ENCODE results near the gene CST8. TPM values are rescaled to one million over a fixed set of nuclear protein-coding genes. Genes with fewer than 3 reads are reported as not detected.

The CST8 gene
- total RNA-seq, 1 donor from 2014 or later = not detected

DNA sequence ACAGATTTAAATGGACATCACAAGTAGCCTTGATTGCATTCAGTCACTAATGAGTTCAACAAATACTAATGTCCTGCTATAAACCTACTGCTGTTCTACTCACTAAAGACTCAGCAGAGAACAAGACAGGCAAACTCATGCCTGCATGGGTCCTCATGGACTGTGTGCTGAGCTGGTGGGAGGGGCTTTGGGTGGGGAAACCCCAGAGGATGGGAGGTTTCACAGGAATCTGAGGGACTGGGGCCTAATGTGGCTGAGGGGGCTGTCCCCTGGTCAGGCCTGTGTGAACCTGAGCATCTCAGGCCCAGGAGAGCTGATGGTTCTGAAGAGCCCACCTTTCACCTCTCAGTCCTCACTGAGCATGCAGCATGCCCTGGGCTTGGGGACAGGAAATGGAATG is 1.4 kb downstream of the CST8 start:
- DNase-seq (ENCODE audit: low read depth) (no peak), FAIRE-seq (no peak)
- Histone ChIP-seq H3K4me3 (ENCODE audit: low read depth, low read length) (no peak overlapping the region), H3K27me3 (ENCODE audit: control insufficient read depth, insufficient read depth, low read length) (no peaks in the 10 kb centered on the region), H3K36me3 (ENCODE audit: control insufficient read depth, insufficient read depth, low read length) (no peaks in the 10 kb centered on the region)
- TF ChIP-seq, protein P1, sequence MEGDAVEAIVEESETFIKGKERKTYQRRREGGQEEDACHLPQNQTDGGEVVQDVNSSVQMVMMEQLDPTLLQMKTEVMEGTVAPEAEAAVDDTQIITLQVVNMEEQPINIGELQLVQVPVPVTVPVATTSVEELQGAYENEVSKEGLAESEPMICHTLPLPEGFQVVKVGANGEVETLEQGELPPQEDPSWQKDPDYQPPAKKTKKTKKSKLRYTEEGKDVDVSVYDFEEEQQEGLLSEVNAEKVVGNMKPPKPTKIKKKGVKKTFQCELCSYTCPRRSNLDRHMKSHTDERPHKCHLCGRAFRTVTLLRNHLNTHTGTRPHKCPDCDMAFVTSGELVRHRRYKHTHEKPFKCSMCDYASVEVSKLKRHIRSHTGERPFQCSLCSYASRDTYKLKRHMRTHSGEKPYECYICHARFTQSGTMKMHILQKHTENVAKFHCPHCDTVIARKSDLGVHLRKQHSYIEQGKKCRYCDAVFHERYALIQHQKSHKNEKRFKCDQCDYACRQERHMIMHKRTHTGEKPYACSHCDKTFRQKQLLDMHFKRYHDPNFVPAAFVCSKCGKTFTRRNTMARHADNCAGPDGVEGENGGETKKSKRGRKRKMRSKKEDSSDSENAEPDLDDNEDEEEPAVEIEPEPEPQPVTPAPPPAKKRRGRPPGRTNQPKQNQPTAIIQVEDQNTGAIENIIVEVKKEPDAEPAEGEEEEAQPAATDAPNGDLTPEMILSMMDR (IDR thresholded peaks at IDR 0.05; ENCODE audit: insufficient read depth, low read length, severe bottlenecking) = no peak

DNA sequence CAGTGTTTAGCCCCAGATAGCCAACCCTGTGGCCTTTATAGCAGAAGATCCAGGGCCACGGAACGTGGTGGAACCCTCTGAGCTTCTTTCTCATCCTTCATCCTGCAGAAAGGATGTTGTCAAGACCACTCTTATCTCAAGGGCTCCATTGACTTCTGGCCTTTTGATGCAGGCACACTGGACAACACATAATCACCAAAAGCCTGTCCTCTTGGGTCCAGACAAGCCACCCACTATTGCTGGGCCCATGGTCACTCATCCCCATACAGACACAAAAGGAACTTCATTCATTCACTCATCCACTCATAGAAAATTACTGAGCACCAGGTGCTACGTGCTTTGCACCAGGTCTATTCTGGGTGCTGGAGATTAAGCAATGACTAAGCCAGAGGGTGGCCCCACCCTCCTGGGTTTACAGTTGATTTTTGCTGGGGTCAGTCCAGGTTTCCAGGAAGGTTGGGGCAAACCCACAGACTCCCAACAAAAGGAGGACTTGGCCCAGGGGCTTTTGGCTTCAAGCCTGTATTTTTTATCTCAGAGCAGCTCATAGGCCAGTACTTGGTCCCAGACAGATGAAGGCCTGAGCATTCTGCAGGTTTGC is 2.4 kb downstream of the CST8 start:
- TF ChIP-seq, protein P1 (IDR thresholded peaks at IDR 0.05; ENCODE audit: insufficient read depth, low read length, severe bottlenecking) = no peak
- no peak overlapping the region for H3K4me3 ChIP-seq (ENCODE audit: low read depth, low read length)
- H3K27me3 ChIP-seq (ENCODE audit: control insufficient read depth, insufficient read depth, low read length) = no peaks in the 10 kb centered on the region
- H3K36me3 ChIP-seq (ENCODE audit: control insufficient read depth, insufficient read depth, low read length) = no peaks in the 10 kb centered on the region
- DNase-seq (ENCODE audit: low read depth) = peak; percentile 59
- FAIRE-seq = no peak

DNA sequence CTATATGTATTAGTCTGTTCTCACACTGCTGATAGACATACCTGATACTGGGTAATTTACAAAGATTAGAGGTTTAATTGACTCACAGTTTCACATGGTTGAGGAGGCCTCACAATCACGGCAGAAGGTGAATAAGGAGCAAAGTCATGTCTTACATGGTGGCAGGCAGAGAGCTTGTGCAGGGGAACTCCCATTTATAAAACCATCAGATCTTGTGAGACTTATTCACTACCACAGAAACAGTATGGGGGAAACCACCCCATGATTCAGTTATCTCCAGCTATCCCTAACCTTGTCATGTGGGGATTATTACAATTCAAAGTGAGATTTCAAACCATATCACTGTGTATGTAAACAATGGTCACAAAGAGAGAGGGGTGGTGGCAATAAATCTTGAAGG is 6.6 kb downstream of the CST8 start:
- TF ChIP-seq, protein P1 (IDR thresholded peaks at IDR 0.05; ENCODE audit: insufficient read depth, low read length, severe bottlenecking) = no peak
- Histone ChIP-seq H3K27me3 (ENCODE audit: control insufficient read depth, insufficient read depth, low read length) (peaks cover 1% of the 10 kb centered on the region), H3K36me3 (ENCODE audit: control insufficient read depth, insufficient read depth, low read length) (no peaks in the 10 kb centered on the region), H3K4me3 (ENCODE audit: low read depth, low read length) (no peak overlapping the region)
- no peak for FAIRE-seq
- no peak for DNase-seq (ENCODE audit: low read depth)

DNA sequence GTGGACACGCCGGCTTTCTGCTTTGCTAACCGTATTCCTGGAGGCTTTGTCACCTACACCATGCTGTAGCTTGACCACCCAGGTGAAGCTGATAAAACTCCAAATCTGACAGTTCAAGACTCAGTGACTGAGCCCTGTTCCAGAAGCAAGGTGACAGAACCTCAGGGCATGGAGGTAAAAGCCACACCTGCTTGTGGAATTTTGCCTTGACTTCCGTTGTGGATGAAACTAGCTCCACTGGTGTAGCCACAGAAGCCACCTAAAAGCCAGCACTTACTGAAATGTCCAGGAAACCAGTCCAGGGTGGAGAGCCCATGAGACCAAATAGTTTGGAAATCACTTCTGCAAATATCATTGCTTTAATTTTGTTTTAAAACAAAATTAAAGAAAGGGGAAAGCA is 11.0 kb downstream of the CST8 start:
- TF ChIP-seq, protein P1 (IDR thresholded peaks at IDR 0.05; ENCODE audit: insufficient read depth, low read length, severe bottlenecking) = no peak
- FAIRE-seq (no peak), DNase-seq (ENCODE audit: low read depth) (no peak)
- H3K36me3 ChIP-seq (ENCODE audit: control insufficient read depth, insufficient read depth, low read length) = no peaks in the 10 kb centered on the region
- no peak overlapping the region for H3K4me3 ChIP-seq (ENCODE audit: low read depth, low read length)
- H3K27me3 ChIP-seq (ENCODE audit: control insufficient read depth, insufficient read depth, low read length) = peaks cover 1% of the 10 kb centered on the region

GRCh38 chr20:23503649-23504048 is 12.7 kb downstream of the CST8 start:
- DNase-seq (ENCODE audit: low read depth) (no peak), FAIRE-seq (no peak)
- H3K36me3 ChIP-seq (ENCODE audit: control insufficient read depth, insufficient read depth, low read length) = no peaks in the 10 kb centered on the region
- peaks cover 1% of the 10 kb centered on the region for H3K27me3 ChIP-seq (ENCODE audit: control insufficient read depth, insufficient read depth, low read length)
- TF ChIP-seq, protein P1 (IDR thresholded peaks at IDR 0.05; ENCODE audit: insufficient read depth, low read length, severe bottlenecking) = no peak
- H3K4me3 ChIP-seq (ENCODE audit: low read depth, low read length) = no peak overlapping the region

DNA sequence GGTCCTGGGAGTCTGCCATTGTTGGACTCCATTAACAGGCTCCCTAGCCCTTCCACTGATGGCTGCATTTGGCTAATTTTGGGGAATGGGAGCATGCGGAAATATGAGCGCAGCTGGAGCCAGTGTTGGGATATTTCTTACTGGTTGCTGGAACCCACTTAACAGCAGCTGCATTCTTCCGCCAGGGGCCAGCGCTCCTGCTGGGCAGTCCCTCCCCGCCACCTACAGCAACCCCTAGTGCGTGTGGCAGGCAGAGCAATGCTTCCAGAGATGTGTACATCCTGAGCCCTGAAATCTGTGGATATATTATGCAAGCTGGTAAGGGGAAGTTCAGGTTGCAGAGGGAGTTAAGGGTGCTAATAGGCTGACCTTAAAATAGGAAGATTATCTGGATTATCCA is 16.4 kb downstream of the CST8 start:
- Histone ChIP-seq H3K4me3 (ENCODE audit: low read depth, low read length) (no peak overlapping the region), H3K27me3 (ENCODE audit: control insufficient read depth, insufficient read depth, low read length) (no peaks in the 10 kb centered on the region), H3K36me3 (ENCODE audit: control insufficient read depth, insufficient read depth, low read length) (no peaks in the 10 kb centered on the region)
- TF ChIP-seq, protein P1 (IDR thresholded peaks at IDR 0.05; ENCODE audit: insufficient read depth, low read length, severe bottlenecking) = no peak
- FAIRE-seq = no peak
- DNase-seq (ENCODE audit: low read depth) = no peak
